GM19023 (cell line): Measurements from ENCODE around the gene PTPRK.
"Not testable (repeated sequence)": the region's sequence is repeated elsewhere in the genome, so short reads cannot be mapped to it uniquely, and the experiment has no call there.

ENCODE experiments used
- ATAC-seq: cut with Tn5 transposase; IDR thresholded peaks from one replicate; pipeline ENCODE4 v1.9.1; 2021; ENCODE audit warnings: mild to moderate bottlenecking, moderate library complexity; ENCODE audit not compliant: unreplicated experiment

Gene PTPRK

GRCh38 chr6:128491610-128492206, 28.7 kb downstream of the PTPRK start:
- ATAC-seq, result no peak

GRCh38 chr6:128491100-128491581, 29.3 kb downstream of the PTPRK start:
- ATAC-seq, result no peak

GRCh38 chr6:128487746-128488145, 32.7 kb downstream of the PTPRK start:
- no peak for ATAC-seq

- no peak for ATAC-seq
These were observed 33.3 kb downstream of the PTPRK start for GRCh38 chr6:128487055-128487454.

- not testable (repeated sequence) for ATAC-seq
These were observed 33.8 kb downstream of the PTPRK start for GRCh38 chr6:128486580-128486979.

GRCh38 chr6:128483472-128484135, 36.8 kb downstream of the PTPRK start:
- no peak for ATAC-seq

GRCh38 chr6:128482642-128483041, 37.8 kb downstream of the PTPRK start:
- no peak for ATAC-seq

- ATAC-seq, result no peak
These were observed 40.4 kb downstream of the PTPRK start for GRCh38 chr6:128479991-128480390.

GRCh38 chr6:128479048-128479666, 41.2 kb downstream of the PTPRK start:
- no peak for ATAC-seq

- ATAC-seq, result no peak
These were observed 42.0 kb downstream of the PTPRK start for GRCh38 chr6:128478230-128479047.

GRCh38 chr6:128474933-128475332, 45.5 kb downstream of the PTPRK start:
- ATAC-seq, result no peak

- no peak for ATAC-seq
These were observed 45.9 kb downstream of the PTPRK start for GRCh38 chr6:128474481-128474880.

GRCh38 chr6:128471907-128472306, 48.5 kb downstream of the PTPRK start:
- no peak for ATAC-seq

- no peak for ATAC-seq
These were observed 54.7 kb downstream of the PTPRK start for GRCh38 chr6:128465368-128466343.

- ATAC-seq, result no peak
These were observed 55.6 kb downstream of the PTPRK start for GRCh38 chr6:128464790-128465189.

- no peak for ATAC-seq
These were observed 56.5 kb downstream of the PTPRK start for GRCh38 chr6:128463942-128464341.

- ATAC-seq, result no peak
These were observed 58.9 kb downstream of the PTPRK start for GRCh38 chr6:128461501-128461900.

- ATAC-seq, result no peak
These were observed 63.7 kb downstream of the PTPRK start for GRCh38 chr6:128456510-128457230.

- no peak for ATAC-seq
These were observed 64.4 kb downstream of the PTPRK start for GRCh38 chr6:128455959-128456358.

GRCh38 chr6:128452713-128453112, 67.7 kb downstream of the PTPRK start:
- ATAC-seq, result no peak
